HG03558 (cell line): ENCODE data around the gene PDIA5.
"Not testable (repeated sequence)": the region's sequence is repeated elsewhere in the genome, so short reads cannot be mapped to it uniquely, and the experiment has no call there.

Experiments
- ATAC-seq: cut with Tn5 transposase; IDR thresholded peaks from one replicate; pipeline ENCODE4 v1.9.1; 2021; ENCODE audit warnings: moderate number of reproducible peaks; ENCODE audit not compliant: unreplicated experiment; ENCODE audit errors: extremely low read depth

The PDIA5 gene

DNA sequence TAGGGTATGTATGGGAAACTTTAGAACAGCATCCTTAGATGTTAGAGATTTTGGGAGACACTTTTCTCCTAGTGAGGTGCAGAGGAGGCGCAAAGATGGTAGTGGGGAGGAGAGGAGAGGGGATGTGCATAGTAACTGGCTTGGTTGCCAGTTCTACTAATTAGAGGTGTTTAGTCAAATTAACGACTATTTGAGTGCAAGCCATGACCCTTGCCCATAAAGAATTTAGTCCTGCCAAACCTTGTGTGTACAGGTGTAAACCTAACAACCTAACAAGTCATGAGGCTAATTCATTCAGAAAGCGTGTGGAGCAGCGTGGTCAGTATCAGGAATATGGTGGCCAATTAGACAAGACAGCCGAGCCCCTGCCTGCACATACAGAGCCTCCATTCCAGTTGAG is 72.7 kb downstream of the PDIA5 start:
- ATAC-seq = no peak

DNA sequence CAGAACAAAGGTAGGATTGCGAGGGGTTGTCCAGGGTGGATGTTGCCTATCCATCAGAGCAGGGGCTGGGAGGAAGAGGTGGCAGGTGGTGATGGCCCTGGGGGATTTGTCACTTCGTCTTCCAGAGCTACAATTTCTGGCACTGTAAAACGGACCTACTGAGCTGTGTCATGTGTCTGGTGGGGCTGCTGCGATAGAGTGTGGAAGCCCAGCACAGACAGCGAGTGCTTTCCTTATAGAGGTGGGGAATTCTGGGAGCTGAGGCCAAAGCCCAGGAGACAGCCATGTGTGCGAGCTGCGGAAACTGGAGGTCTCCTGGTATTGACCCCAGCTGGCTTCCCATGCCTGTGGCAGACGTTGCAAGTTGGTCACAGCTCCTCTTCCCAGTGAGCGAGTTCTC is 73.7 kb downstream of the PDIA5 start:
- ATAC-seq = no peak

DNA sequence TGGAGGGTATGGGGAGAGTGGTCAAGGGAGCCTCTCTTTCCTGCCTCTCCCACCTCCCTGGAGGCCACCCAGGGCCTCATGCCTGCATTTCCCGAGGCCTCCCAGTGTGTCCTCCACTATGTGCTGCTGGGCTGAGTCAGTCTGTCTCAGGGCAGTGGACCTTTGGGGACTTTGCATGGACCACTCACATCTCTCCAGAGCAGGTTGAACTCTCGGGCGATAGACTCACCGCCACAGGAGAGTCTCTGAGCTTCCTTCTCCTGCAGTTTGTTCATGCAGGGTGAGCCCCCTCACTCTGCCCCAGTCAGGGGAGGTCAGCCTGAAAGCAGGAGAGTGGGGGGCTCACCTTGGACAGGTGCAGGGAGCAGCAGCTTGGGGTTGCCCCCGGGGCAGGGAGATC is 74.5 kb downstream of the PDIA5 start:
- no peak for ATAC-seq

DNA sequence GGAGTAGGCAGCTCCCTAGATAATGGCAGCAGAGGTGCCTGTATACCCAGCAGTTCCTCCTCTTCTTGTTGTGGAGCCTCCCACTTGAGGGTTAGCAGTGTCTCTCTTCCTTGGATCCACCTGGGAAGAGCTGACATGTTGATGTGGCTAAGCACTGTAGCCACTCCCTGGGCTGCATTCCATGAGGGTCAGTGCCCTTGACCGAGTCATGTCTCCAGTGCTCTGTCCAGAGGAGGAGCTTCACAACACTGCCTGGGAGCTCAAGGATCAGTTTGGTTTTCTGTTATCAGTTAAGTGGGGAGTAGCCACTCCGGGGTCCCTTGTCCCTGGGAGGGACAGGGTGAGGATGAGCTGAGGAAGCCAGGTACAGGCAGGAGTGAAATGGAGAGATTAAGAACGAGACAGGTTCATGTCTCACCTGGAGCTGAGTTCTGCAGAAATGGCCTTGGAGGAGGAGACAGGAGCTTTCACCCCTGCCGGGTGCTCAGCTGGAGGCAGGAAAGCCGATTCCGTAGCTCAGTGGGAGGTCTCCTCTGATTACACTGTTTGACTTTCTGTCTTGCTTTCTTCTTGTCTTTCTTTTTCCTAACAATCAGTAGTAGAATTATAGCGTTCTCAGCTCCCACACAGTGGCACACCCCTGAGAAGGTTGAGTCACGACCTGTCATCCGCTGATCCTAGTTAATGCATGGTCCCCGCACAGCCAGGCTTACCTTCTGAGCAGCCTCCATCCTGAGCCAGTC is 77.0 kb downstream of the PDIA5 start:
- ATAC-seq = no peak

DNA sequence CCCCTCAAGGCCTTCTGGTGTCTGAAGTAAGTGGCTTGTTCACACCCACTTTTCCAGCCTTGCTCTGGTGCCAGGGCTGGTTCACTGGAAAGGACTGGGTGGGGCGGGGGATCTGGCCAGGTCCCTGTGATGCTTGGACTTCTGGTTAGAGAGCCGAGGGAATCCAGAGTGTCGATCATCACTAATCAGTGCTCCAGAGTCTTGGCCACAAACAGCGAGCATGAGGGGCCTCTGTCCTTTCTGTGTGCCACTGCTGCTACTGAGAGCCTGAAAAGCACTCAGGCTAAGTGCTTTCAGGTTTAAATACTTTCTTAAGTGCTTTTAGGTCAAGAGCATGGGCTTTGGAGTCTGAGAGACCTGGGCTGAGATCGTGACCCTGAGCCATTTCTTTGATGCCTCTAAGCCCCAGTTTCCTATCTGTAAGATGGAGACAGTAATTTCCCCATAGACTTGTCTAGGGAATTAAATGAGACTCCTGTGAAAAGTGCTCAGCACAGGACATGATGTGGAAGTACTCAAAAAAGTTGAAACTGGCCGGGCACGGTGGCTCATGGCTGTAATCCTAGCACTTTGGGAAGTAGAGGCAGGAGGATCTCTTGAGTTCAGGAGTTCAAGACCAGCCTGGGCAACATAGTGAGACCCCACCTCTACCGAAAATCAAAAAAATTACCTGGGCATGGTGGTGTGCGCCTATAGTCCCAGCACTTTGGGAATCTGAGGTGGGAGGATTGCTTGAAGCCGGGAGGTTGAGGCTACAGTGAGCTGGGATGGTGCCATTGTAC is 81.1 kb downstream of the PDIA5 start:
- ATAC-seq = no peak

DNA sequence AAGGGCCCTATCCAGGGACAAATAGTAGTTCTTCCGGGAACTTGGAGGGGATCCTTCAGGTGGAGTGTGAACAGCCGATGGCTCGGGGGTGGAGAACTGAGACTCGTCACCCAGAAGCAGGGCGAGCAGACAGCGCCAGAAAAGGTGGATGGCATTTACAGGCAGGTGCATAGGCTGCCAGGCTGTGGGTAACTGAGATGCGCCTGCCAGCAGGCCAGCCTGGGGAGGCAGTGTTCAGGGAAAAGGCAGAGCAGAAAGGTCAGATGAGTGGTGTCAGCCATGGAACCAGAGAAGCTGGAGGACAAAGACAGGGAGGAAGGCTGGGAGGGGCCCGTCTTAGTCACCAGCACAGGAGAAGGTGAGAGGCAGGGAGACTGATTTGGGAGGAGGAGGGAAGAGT is 81.9 kb downstream of the PDIA5 start:
- ATAC-seq = no peak

DNA sequence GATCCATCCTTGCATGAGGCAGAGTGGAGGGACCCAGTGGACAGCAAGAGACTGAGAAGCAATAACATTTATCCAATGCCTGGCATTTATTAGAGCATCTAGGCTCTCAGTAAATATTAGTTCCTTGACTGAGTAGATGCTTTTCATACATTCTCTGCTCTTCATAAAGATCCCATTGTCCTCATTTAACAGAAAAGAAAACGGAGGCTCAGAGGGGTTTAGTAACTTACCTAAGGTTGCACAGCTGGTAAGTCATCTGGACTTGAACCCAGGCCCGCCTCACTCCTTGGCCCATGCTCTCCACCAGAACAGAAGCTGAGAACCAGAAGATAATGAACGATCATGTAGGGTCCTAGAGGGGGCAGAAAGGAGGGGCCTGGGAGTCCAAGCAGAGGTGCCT is 82.7 kb downstream of the PDIA5 start:
- ATAC-seq = no peak

DNA sequence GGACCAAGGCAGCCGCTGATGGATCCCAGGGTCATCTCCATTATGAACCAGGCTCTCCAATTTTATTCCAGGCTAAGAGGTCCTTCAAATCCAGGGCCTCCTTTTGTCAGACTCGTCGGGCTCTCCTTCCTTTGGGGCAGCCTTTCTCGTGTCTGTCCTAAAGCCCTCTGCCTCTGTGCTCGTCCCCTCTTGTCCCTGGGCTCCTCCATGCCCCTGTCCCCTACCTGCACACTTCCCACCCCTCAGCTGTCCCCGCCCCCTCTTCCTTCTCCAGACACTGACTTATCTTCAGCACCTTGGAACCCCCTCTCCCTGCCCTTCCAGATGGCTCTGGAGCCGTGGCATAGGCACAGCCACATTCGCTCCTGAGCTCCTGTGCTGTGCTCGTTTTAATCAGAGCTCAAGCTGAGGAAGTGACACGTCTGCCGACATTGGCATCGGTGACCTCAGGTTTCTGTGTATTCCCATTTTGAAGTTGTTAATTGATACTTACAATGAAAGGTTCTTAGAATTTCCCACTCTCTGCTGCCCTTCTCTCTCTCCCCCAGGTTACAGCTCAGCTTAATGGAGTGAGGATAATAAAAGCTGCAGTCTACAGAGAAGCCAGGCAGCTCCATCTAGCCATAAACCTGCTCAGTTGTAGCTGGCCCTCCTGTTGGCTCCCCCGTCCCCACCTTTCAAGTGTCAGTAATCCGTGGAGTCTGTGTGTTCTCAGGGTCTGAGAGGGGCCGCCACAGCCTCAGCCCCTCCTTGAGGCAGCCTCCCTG is 83.8 kb downstream of the PDIA5 start:
- no peak for ATAC-seq

DNA sequence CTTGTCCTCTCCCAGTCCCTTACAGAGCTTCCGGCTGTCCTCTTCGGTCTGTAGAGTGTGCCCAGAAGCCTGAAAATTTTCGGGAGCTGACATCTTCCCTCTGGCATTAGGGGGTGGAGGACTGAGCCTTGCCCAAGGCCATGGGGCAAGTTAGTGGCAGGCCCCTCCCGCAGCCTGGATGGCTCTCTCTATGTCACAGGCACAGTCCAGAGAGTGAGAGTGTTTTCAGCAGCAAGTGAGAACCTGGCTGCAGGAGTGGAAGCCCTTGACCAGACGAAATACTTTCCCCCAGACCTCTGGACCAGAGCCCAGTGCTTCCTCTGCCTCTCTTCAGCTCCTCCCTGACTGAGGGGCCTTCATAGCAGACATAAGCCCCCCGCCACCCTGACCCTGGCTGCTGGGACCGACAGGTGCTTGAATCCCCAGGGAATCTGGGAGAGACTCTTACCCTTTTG is 84.5 kb downstream of the PDIA5 start:
- ATAC-seq = no peak

DNA sequence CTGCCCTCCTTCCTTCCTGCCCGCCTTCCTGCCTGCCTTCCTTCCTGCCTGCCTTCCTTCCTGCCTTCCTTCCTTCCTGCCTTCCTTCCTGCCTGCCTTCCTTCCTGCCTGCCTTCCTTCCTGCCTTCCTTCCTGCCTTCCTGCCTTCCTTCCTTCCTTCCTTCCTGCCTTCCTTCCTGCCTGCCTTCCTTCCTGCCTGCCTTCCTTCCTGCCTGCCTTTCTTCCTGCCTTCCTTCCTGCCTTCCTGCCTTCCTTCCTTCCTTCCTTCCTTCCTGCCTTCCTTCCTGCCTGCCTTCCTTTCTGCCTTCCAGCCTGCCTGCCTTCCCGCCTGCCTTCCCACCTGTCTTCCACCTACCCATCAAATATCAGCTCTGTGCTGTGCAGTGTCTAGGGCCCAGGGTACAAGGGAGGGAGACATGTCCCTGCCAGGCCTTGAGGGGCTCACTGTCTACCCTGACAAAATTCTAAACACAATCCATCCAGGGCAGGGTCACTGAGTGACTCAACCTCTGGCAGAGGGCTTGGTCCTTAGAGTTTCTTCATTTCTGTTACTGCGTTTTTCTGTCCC is 85.1 kb downstream of the PDIA5 start:
- not testable (repeated sequence) for ATAC-seq

DNA sequence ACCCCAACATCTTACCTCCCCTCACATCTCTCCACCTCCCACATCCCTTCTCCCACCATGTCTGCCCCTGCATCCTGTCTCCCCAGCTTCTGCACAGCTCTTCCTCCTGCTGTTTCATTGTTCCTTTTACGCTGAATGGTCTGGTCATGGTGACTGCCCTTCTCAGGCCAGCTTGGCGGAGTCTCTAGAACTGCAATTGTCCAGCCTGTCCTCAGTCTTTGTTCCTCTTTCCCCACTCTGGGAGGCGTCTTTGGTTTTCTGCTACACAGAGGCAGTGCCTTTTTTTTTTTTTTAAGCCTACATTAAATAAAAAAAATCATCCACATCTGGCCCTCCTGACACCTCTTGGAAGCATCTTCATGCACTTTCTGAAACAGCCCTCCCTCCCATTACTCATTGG is 85.9 kb downstream of the PDIA5 start:
- ATAC-seq = no peak

DNA sequence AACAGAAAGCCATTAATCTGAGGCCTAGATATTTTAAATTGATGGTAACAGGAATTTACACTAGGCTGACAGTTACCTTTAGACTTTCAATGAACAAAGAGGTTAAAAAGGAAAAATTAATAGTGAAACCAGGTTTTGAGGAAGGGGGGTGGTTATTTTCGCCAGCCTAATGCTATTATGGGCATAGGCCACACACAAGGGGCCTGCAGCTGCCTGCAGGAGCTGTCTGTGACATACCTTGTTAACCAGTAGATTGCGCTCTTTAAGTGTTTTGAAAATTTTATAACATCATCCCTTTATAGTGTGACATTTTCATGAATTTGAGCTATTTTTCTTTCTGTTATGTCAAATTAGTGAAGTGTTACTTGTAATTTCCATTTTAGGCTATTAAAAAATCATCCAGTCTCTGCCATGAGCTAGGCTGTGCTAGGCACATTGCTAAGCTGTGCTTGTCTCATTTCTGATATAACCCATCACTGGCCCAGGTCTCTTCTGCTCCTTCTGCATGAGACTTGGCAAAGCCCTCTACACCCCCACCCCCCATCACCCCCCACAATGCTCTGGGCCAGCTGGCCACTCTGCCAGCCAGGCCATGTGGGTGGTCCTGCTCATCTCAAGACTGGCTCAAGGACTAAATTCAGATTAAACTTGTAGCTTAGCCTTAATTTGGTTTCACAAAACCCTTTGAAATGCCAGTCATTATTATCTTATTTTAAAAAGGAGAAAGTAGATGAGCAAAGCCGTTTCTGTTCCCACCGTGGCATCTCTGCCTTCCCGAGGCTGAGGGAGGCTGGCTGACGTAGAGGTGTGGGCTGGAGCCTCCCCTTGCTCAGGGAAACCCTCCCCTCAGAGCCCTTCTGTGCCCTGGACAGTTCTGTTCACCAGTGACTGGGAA is 86.5 kb downstream of the PDIA5 start:
- no peak for ATAC-seq

DNA sequence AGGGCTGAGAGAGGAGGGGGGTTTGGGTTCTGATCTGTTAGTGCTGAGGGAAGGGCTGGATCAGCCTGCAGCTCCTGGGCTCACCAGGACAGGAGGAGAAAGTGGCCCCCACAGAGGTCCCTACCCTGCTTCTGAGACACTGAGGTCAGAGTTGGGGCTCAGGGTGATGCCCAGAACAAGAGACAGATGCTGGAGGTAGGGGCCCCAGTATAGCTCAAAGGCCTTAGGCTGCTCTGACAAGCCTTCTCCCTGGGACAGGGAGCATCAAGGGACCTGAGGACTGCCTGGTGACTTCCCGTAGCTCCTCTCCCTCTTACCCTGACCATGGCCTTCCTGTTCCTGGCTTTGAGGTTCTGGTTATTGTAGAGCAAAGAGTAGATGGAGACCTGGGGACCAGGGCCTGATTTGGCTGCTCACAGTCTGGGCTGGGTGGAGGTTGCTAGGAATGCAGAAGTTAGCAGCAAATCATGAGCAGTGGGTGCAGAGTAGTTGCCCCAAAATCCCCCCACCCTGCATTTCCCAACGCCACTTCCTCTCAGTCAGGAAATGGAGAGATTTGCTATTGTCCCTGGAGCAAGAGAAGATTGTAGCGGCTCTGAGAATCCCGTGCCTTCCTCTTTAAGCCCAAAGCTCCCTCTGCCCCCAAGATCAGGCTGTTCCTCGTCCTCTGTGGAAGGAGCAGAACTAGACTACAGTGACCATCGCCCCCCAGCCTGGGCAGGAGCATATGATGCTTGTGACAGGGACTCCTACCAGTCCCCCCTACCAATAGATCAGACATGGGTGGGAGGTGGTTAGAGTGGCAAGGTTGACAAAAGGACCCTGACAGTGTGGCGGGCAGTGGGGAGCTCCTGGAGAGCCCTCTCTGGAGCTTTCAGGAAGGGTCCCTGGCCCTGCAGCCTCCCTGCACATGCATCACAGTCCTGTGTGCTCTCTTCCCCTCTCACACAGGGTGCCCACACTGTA is 87.5 kb downstream of the PDIA5 start:
- no peak for ATAC-seq

DNA sequence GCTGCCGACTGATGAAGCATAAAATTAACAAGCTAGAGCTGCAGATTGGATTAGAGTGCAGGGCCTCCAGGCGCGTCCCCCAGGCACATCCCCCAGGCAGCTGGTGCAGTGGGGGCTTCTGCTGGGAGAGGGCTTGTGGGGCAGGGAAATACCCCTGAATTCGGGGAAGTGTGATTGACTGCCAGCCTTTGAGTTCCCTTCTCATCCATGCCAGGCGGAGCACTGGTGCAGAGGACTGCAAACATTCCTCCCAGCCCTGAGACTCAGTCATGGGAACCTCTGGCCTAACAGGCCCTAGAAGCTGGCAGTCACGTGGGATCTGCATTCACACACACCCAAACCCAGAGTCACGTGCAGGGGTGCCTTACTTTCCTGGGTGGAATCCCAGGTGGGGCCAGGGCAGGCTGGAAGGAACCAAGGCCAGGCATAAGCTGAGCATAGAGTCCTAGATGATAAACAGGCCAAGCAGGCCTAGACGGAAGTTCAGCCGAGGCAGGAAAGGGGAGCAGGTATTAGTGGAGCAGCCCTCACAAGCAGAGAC is 88.7 kb downstream of the PDIA5 start:
- no peak for ATAC-seq

DNA sequence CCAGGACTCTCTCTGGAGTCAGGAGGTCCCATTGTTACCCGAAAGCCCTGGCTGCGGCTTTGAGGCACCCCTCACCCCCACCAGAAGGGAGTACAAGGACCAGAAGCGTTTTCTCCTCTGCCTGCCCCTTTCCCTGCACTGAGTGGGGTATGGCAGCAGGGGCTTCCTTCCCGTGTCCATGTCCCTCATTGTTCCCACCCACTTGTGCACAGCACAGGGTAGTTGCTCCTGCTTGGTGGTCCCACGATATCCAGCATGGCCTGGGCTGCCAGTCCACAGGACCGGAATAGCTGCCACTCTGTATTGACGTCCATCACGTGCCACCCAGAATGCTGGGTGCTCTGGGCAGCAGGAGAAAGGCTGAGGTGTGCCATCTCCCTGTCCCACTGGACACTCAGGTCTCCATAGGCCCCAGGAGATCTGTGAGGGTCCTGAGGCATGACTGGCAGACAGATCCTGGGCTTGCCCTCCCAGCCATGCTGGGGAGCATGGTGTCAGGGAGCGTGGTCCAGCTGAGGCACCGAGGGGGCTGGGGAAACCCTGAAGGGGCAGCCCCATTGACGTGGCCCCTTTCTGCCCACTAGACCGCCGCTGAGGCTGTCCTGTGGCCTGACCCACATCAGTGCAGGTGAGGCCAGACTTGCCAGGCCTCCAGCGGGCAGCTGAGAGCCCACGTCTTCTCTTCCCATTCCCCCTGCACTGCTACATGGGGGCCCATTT is 89.6 kb downstream of the PDIA5 start:
- ATAC-seq = no peak

DNA sequence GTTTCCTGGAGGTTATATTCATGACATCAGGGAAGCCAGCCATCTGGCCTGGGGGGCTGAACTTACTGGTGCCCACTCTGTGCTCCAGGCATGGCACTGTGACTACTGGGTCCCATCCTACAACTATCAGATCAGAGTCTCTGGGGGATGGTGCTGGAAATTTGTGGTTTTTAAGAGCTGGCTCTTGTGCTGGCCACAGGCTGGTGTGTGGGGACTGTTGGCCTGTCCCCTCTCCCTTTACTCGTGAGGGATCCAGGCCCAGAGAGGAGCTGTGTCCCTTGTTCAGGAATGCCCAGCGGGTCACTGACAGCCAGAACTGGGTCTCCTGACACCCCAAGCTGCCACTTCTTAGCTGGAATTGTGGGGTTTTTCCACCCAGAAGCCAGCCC is 90.4 kb downstream of the PDIA5 start:
- ATAC-seq = no peak

DNA sequence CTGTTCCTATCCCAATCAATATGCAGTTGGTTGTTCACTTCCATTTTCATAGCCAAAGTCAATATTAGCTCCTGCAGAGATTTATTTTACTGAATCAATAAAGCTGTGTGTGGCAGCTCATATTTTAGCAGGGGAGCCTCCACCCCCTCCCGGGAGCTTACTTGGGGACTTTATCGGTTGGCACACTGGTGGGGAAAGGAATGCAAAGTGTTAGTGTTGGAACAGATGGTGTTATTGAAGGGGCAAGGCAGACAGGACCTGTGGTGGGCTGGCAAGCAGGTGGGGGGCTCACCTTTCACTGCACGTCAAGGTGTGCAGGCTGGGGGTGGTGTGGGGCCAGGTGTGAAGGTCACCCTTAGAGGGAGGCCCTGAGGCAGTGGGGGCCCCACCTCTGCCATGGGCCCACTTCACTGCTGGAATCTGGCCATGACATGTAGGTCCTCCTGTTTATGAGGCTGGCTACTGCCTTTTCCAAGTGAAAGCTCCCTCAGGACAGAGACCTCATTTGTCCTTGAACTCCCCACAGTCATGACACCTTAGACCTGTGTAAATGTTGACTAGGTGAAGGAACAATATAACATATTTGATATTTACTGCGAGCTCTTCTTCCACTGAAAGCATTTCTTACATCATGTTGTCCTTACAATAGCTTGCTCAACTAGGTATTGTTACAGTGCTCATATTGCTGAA is 90.9 kb downstream of the PDIA5 start:
- ATAC-seq = no peak
